GM18867 (cell line): ENCODE measurements around the gene ALDH9A1.
"Not testable (repeated sequence)": the region's sequence is repeated elsewhere in the genome, so short reads cannot be mapped to it uniquely, and the experiment has no call there.

Source experiments
- ATAC-seq: cut with Tn5 transposase; IDR thresholded peaks from one replicate; pipeline ENCODE4 v1.9.1; 2021; ENCODE audit warnings: mild to moderate bottlenecking, moderate library complexity; ENCODE audit not compliant: unreplicated experiment

The ALDH9A1 gene

DNA sequence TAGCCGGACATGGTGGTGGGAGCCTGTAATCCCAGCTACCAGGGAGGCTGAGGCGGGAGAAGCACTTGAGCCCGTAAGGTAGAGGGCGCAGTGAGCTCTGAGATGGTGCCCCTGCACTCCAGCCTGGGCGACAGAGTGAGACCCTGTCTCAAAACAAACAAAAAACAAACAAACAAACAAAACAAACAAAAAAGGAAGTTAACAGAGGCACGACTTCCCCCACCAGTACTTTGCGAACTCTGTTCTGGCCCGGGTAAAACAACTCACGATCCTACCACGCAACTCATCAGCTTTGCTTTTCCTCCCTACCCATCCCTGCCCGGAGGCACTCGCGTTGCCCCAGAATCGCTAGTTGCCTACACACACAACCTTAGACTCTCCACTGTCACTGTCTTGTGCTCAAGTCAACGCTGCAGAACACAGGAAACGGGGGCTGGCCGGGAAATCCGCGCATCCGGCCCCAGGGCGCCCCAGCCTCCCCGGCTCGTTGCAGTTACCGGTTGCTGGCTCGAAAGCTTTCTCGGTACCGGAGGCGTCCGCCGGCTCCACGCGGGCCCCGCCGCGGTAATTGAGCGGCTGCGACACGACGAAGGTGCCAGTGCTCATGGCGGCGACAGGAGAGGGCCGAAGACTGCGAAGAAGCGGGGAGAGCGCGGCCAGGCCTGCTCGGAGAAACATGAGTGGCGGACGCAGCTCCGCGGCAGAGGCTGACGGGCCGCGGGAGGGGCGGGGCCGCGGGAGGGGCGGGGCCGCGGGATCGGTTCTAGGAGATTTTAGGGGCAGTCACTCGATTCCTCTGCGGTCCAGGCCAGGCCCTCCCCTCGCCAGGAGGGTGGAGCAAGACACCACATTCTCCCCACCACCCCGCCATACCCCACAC lies at the start of gene ALDH9A1:
Gene ALDH9A1 (minus strand): TSS at position 682 of the 880 bp plus-strand sequence. CDS start 4 bp downstream, at position 678.
- ATAC-seq: peak; percentile 95

DNA sequence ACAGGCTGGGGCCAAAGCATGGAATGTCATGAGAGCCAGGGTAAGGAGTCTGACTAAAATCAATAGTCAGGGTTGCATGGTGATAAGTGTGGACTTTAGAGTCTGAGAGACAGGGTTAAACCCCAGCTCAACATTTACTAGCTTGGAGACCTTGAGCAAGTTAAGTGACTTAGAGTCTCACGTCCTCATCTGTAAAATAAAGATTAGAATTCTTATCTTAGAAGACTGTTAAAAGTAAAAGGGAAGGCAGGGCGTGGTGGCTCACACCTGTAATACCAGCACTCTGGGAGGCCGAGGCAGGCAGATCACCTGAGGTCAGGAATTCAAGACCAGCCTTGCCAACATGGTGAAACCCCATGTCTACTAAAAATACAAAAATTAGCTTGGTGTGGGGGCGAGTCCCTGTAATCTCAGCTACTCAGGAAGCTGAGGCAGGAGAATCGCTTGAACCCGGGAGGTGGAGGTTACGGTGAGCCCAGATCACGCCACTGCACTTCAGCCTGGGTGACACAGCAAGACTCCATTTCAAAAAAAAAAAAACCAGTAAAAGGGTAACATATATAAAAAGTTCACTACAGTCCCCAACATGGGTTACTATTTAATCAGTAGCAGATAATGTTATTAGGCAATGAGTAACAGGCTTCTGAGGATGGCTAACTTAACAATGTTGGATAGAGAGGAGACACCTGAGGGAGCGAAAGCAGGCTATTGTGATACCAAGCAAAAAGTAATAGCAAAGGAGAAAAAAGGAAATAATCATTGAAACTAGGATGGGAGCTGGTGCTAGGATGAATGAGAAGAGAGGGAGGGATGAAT lies 49.5 kb upstream of the ALDH9A1 start:
- no peak for ATAC-seq

DNA sequence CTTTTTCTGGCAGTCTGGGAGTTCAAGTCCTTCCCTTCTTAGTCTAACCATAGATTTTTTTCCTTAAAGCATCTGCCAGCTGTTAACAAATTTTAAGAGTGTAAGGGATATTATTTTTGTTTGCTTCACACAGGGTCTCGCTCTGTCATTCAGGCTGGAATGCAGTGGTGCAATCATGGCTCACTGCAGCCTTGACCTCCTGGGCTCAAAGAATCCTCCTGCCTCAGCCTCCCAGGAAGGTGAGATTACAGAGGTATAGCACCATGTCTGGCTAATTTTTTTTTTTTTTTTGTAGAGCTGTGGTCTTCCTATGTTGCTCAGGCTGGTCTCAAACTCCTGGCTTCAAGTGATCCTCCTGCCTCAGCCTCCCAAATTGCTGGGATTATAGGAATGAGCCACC lies 46.6 kb upstream of the ALDH9A1 start:
- ATAC-seq: not testable (repeated sequence)

DNA sequence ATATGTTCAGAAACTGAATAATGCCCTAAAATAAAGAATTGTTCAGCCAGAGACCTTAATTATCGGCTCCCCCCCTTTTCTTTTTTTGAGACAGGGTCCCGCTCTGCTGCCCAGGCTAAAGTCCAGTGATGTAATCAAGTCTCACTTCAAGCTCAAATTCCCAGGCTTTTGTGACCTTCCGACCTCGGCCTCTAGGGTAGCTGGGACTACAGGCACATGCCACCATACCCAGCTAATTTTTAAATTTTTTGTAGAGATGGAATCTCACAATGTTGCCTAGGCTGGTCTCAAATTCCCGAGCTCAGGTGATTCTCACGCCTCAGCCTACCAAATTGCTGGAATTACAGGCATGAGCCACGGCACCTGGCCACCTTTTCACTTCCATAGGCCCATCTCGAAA lies 43.8 kb upstream of the ALDH9A1 start:
- no peak for ATAC-seq

DNA sequence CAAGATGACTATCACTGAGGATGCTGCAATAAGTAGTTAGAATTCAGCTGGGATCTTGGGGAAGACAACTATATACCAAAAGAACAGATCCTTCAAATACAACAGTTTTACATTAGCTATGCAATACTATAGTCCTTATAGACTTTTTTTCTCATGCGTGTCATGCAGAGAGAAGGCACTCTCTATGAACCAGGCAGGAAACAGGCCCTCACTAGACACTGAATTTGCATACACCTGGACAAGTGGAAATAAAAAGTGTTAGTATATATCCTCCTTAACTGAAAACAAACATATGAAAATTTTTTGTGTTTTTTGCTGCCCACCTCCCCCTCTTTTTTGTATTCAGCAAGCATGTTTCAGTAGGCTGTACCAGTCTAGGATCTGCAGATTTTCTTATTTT lies 40.4 kb upstream of the ALDH9A1 start:
- ATAC-seq: peak; percentile 98

DNA sequence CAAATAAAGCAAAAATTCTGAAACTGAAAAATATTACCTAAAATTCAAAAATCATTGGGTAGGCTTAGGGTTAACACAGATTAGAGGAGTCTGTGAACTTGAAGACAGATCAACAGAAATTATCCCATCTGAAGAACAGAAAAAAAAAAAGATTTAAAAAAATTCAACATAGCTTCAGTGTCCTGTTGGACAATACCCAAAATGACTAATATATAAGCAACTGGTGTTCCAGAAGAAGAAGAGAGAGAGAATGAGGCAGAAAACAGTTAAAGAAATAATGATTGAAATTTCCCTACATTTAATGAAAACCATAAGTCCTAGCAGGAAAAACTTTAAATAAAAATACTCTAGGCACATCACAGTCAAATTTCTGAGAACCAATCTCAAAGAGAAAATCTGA lies 38.8 kb upstream of the ALDH9A1 start:
- ATAC-seq: no peak

DNA sequence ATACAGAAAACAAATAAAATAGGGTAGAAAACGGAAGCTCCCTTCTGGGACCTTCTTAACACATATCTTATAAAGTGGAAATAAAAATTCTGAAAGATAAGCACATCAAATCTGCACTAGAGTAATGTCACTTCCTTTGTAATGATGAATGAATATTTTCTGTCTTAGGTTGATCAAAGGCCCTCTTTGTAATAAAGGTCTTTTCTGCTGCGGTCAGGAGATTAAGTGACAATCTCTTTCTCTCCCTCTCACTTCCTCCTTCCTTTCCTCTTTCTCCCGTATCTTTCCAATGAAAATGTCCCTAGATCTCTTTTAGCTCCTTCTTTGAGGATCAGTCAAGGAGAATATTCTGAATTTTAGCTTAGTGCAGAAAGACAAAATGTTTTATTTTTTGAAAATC lies 36.5 kb upstream of the ALDH9A1 start:
- ATAC-seq: no peak

GRCh38 chr1:165726841-165727240 lies 28.5 kb upstream of the ALDH9A1 start:
- ATAC-seq: no peak

- ATAC-seq: no peak
Measured at GRCh38 chr1:165726169-165726568, 27.8 kb upstream of the ALDH9A1 start.

GRCh38 chr1:165717918-165718515 lies 19.7 kb upstream of the ALDH9A1 start:
- no peak for ATAC-seq

DNA sequence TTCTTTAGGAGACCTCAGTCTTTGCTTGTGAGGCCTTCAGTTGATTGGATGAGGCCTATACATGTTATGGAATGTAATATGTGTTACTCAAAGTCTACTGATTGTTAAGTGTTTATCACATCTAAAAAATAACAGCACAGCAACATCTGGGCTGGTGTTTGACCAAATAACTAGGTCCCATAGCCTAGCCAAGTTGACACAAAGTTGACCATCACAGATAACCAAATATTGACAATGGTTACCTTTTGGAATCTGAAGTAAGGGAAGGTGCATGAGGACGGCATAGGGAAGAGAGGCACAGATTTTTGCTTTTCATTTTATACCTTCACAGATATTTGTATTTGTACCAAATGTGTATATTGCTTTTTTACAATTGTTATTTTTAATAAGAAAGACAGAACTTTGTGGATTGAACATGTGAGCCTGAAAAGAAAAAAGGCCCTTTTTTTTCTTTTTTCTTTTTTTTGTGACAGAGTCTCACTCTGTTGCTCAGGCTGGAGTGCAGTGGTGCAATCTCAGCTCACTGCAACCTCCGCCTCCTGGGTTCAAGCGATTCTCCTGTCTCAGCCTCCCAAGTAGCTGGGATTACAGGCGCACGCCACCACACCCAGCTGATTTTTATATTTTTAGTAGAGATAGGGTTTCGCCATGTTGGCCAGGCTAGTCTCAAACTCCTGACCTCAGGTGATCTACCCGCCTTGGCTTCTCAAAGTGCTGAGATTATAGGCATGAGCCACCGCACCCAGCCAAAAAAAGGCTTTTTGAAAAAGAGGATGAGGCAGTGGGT lies 18.1 kb upstream of the ALDH9A1 start:
- ATAC-seq: not testable (repeated sequence)

GRCh38 chr1:165712764-165713163 lies 14.4 kb upstream of the ALDH9A1 start:
- ATAC-seq: no peak

DNA sequence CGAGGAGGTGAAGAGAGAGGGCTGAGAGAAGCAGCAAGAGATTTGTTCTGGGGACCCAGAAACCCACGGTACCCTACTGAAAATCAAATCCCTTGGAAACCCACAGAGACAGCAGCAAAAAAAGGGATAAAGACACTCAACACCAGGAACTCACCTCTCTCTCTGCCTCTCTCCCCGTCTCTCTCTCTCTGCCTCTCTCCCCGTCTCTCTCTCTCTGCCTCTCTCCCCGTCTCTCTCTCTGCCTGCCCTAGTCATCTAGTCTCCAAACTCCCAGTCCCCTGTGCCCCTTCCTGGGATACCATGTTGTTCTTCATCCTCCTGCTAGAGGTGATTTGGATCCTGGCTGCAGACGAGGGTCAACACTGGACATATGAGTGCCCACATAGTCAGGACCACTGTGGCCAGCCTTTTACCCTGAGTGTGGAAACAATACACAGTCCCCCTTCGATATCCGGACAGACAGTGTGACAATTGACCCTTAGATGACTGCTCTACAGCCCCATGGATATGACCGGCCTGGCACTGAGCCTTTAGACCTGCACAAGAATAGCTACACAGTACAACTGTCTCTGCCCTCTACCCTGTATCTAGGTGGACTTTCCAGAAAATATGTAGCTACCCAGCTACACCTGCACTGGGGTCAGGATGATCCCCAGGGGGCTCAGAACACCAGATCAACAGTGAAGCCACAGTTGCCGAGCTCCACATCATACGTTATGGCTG lies 9.8 kb upstream of the ALDH9A1 start:
- no peak for ATAC-seq

- no peak for ATAC-seq
Measured at GRCh38 chr1:165703648-165704047, 5.3 kb upstream of the ALDH9A1 start.

DNA sequence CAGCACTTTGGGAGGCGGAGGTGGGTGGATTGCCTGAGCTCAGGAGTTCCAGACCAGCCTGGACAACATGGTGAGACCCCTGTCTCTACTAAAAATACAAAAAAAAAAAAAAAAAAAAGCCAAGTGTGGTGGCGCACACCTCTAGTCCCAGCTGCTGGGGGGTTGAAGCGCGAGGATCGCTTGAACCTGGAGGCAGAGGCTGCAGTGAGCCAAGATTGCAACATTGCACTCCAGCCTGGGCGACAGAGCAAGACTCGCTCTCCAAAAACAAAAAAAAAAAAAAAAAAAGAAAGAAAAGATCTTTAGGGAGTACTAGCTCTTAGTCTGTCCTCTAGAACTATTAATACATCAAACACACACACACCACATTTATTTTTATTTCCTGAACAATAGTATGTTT lies 3.6 kb upstream of the ALDH9A1 start:
- not testable (repeated sequence) for ATAC-seq

DNA sequence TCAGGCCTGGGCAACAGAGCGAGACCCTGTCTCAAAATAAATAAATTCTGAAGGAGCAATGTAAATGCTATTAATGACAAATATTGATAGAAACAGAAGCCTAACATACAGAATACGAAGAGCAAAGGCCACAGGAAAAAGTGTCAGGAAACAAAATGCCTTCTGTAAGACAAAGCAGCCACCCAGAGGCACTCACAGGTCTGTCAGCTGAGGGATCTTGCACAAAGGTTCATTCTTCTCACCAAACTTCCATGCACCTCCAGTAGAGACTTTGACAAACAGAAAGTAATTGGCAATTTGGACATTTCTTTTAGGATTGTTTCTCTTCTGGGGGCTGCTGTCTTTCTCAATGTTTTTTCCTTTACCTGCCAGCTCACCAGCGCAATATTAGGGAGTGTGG lies 1.2 kb upstream of the ALDH9A1 start:
- ATAC-seq: no peak

- no peak for ATAC-seq
Measured at GRCh38 chr1:165698761-165699052, 345 bp upstream of the ALDH9A1 start.

DNA sequence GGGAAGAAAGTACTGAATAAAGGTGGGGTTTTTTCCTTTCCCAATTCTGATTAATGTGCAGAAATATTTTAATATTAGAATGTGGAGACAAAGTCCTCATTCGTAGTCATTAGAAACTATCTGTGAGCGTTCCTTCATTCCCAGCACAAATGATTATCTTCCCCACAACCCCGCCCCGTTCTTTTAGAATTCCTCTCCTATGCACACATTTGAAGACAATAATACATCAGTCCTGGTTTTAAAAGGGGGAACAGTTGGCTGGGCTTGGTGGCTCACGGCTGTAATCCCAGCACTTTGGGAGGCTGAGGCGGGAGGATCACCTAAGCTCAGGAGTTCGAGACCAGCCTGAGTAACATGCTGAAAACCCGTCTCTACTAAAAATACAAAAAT lies 876 bp downstream of the ALDH9A1 start:
- no peak for ATAC-seq

- ATAC-seq: no peak
Measured at GRCh38 chr1:165696625-165697100, 1.7 kb downstream of the ALDH9A1 start.

- no peak for ATAC-seq
Measured at GRCh38 chr1:165695031-165695430, 3.3 kb downstream of the ALDH9A1 start.
